Left ventricle myocardium inferior (tissue), 1 donor: ENCODE measurements around the gene NDEL1. TPM values are rescaled to one million over a fixed set of nuclear protein-coding genes. Genes with fewer than 3 reads are reported as not detected.

Source experiments
- DNase-seq: peaks from one replicate; pipeline ENCODE4 v3.0.0-alpha.2; 2020
- H3K27ac ChIP-seq: fragments of 200-600 bp; replicated peaks from 2 replicates; pipeline ENCODE4 v1.8.0; 2021
- H3K27me3 ChIP-seq: fragments of 200-600 bp; 2 replicates; pipeline ENCODE4 v1.8.0; 2021; ENCODE audit warnings: low read depth
- H3K36me3 ChIP-seq: fragments of 200-600 bp; 2 replicates; pipeline ENCODE4 v1.8.0; 2021
- H3K4me1 ChIP-seq: fragments of 200-600 bp; 2 replicates; pipeline ENCODE4 v1.8.0; 2021
- H3K4me3 ChIP-seq: fragments of 200-600 bp; 2 replicates; pipeline ENCODE4 v1.8.0; 2021; ENCODE audit warnings: mild to moderate bottlenecking, moderate library complexity
- H3K9me3 ChIP-seq: fragments of 200-600 bp; replicated peaks from 2 replicates; pipeline ENCODE4 v1.8.0; 2021
- intact Hi-C: fragments of 100-400 bp; cut with micrococcal nuclease; formaldehyde crosslinking; loops from one replicate; pipeline ENCODE4 v1.11.0; 2022
- total RNA-seq: library from RNA; stranded (reverse); fragmentation: NEBNext Ultra II Directional; extraction: Animal tissue kit (Norgen Biotek cat#: 25700); gene quantifications from one replicate; pipeline ENCODE4 v1.2.1, GENCODE V29; 2021
- TF ChIP-seq, protein P1 (sequence below): fragments of 200-600 bp; IDR thresholded peaks from 2 replicates; pipeline ENCODE4 v1.8.0; 2021; ENCODE audit warnings: antibody characterized with exemption, mild to moderate bottlenecking, borderline replicate concordance
- donor health status: DM: no; HTN: yes; CAD: no; lungs with severe emphysema.

The NDEL1 gene
- total RNA-seq, 1 donor from 2014 or later, result 25.0 TPM

DNA sequence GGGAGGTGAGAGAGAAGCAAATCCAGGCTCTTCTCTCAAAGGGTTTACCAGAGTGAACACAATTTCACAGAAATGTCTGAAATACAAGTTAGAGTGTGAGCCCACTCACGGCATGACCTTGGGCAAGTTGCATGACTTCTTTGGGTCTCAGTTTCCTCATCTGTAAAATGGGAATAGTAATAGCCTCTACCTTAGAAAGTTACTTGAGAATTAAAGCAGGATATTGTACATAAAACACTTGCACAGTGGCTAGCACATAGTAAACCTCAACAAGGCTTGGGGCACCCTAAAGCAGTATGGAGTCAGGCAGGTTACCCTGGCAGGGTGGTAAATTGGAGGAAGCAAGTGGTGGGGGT lies 24.8 kb upstream of the NDEL1 start:
- H3K27ac ChIP-seq, result no peak overlapping the region
- H3K4me1 ChIP-seq, result peaks cover 4% of the 10 kb centered on the region
- H3K36me3 ChIP-seq, result no peaks in the 10 kb centered on the region
- peaks cover 14% of the 10 kb centered on the region for H3K27me3 ChIP-seq
- intact Hi-C loops, result loop anchor here (10.0 kb wide), 1 partner anchor 334 kb away; the partner anchor contains the start of gene CCDC42
- no peak for DNase-seq
- no peak overlapping the region for H3K4me3 ChIP-seq
- H3K9me3 ChIP-seq, result no peaks in the 10 kb centered on the region
- TF ChIP-seq, protein P1, sequence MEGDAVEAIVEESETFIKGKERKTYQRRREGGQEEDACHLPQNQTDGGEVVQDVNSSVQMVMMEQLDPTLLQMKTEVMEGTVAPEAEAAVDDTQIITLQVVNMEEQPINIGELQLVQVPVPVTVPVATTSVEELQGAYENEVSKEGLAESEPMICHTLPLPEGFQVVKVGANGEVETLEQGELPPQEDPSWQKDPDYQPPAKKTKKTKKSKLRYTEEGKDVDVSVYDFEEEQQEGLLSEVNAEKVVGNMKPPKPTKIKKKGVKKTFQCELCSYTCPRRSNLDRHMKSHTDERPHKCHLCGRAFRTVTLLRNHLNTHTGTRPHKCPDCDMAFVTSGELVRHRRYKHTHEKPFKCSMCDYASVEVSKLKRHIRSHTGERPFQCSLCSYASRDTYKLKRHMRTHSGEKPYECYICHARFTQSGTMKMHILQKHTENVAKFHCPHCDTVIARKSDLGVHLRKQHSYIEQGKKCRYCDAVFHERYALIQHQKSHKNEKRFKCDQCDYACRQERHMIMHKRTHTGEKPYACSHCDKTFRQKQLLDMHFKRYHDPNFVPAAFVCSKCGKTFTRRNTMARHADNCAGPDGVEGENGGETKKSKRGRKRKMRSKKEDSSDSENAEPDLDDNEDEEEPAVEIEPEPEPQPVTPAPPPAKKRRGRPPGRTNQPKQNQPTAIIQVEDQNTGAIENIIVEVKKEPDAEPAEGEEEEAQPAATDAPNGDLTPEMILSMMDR, result no peak

DNA sequence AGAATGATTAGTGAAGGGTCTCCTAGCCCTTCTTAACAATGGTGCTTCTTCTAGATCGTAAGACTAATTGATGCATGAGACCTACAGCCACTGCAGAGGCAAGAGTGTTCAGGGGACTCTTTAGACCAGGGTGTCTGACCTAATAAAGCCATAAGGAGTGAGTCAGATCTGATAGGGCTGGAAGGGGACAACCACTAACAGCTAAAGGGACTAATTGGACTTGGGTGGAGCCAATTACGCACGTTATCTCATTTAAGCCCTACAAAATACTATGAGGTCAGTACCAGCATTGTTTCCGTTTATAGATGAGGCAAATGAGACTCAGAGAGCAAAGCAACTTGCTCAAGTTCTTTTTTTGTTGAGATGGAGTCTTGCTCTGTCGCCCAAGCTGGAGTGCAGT lies 23.6 kb upstream of the NDEL1 start:
- TF ChIP-seq, protein P1, result no peak
- no peak for DNase-seq
- H3K27ac ChIP-seq, result no peak overlapping the region
- no peaks in the 10 kb centered on the region for H3K9me3 ChIP-seq
- H3K36me3 ChIP-seq, result no peaks in the 10 kb centered on the region
- no peak overlapping the region for H3K4me3 ChIP-seq
- H3K27me3 ChIP-seq, result peaks cover 11% of the 10 kb centered on the region
- intact Hi-C loops, result loop anchor here (10.0 kb wide), 1 partner anchor 333 kb away; the partner anchor contains the start of gene CCDC42
- H3K4me1 ChIP-seq, result peaks cover 4% of the 10 kb centered on the region

DNA sequence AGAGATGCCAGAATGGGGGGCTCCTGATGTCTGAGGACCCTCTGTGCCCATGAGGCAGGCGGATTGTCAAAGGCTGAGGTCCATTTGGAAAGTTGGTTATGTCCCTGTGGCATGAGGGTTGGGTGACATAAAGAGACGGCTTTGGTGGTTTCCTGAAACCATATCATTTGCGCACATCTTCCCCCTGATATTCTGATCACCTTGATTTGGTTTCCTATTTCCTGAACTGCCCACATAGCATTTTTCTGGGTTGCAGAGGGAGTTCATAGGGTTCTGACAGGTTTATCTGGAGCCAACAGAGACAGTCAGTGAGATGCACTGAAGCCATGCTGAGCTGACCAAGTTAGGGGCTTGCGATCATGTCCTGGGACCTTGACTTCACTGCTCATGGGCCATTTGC lies 22.4 kb upstream of the NDEL1 start:
- peaks cover 4% of the 10 kb centered on the region for H3K4me1 ChIP-seq
- peaks cover 11% of the 10 kb centered on the region for H3K27me3 ChIP-seq
- no peaks in the 10 kb centered on the region for H3K9me3 ChIP-seq
- intact Hi-C loops, result loop anchor here (10.0 kb wide), 1 partner anchor 331 kb away; the partner anchor contains the start of gene CCDC42
- DNase-seq, result no peak
- no peak overlapping the region for H3K4me3 ChIP-seq
- no peaks in the 10 kb centered on the region for H3K36me3 ChIP-seq
- TF ChIP-seq, protein P1, result no peak
- H3K27ac ChIP-seq, result no peak overlapping the region

DNA sequence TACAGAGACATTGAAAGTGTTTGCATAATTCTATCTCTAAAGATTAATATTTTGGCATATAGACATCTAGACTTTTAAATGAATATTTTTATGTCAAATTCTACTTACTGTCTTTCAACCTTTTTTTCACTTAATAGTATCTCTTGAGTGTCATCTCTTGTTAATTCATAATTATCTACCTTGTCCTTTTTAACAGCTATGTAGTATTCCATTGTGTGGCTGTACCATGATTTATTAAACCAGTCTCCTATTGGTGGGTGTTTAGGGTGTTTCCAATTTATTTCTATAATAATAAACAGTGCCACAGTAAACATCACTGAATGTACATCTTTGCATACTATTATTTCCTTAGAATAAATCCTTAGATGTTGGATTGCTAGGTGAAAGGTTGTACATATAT lies 21.7 kb upstream of the NDEL1 start:
- DNase-seq, result no peak
- Histone ChIP-seq H3K27ac (no peak overlapping the region), H3K36me3 (no peaks in the 10 kb centered on the region), H3K4me1 (peaks cover 4% of the 10 kb centered on the region), H3K27me3 (peaks cover 11% of the 10 kb centered on the region), H3K4me3 (no peak overlapping the region), H3K9me3 (no peaks in the 10 kb centered on the region)
- TF ChIP-seq, protein P1, result no peak
- intact Hi-C loops, result loop anchor here (10.0 kb wide), 1 partner anchor 331 kb away; the partner anchor contains the start of gene CCDC42

DNA sequence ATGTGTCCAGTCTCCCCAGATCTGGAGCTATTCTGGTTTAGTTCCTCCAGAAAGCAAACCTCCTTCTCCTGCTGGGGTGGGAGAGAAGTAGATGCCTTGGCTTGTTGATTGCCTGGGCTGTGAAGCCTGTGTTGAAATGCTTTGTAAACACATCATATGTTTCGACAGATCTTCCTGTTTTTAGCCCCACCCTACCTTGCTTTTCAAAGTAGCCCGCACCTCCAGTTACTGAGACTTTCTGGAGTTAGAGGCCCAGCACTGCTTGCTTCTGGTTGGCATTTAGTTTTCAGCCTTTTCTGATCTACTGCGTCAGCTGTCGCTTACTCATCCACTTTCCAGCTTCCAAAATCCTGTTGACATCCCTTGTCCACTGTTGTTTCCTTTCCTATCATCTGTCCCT lies 17.9 kb upstream of the NDEL1 start:
- no peaks in the 10 kb centered on the region for H3K36me3 ChIP-seq
- DNase-seq, result no peak
- intact Hi-C loops, result loop anchor here (10.0 kb wide), 1 partner anchor 327 kb away; the partner anchor contains the start of gene CCDC42
- H3K4me1 ChIP-seq, result peaks cover 17% of the 10 kb centered on the region
- TF ChIP-seq, protein P1, result no peak
- H3K4me3 ChIP-seq, result no peak overlapping the region
- no peak overlapping the region for H3K27ac ChIP-seq
- H3K27me3 ChIP-seq, result peaks cover 11% of the 10 kb centered on the region
- H3K9me3 ChIP-seq, result no peaks in the 10 kb centered on the region
